H1 (cell line): ENCODE data around the gene KRTAP10-7.

Source experiments
- CHD2 ChIP-seq: IDR thresholded peaks from 2 replicates; pipeline ENCODE4 v1.6.1; 2012; ENCODE audit warnings: low read length, improper control_type of control experiment
- FOSL1 ChIP-seq: IDR thresholded peaks from 2 replicates; pipeline ENCODE4 v1.6.1; 2011; ENCODE audit warnings: mild to moderate bottlenecking, low read depth, low read length, moderate library complexity; ENCODE audit not compliant: insufficient read depth
- RNF2 ChIP-seq: fragments of 200-900, 300-1000 bp; sonication (generic); IDR thresholded peaks from 2 replicates; pipeline ENCODE4 v1.7.1; 2016; ENCODE audit warnings: borderline replicate concordance, low read depth, mild to moderate bottlenecking, antibody characterized with exemption, low read length; ENCODE audit not compliant: poor library complexity, severe bottlenecking; ENCODE audit errors: missing control alignments
- SAP30 ChIP-seq: fragments of 300-600 bp; sonication (generic); IDR thresholded peaks from 2 replicates; pipeline ENCODE4 v1.7.1; 2012; ENCODE audit warnings: low read length, moderate library complexity, mild to moderate bottlenecking, inconsistent platforms; ENCODE audit not compliant: insufficient read depth, insufficient replicate concordance
- SIN3A ChIP-seq, 2 experiments: IDR thresholded peaks in 1 of 2; conservative IDR thresholded peaks in 1 of 2; 2 replicates each; pipeline ENCODE4 v1.6.1; 2011 to 2012; ENCODE audit warnings: low read length in 2 of 2, improper control_type of control experiment in 1 of 2, low read depth in 1 of 2, mild to moderate bottlenecking in 1 of 2
- SP1 ChIP-seq: IDR thresholded peaks from 2 replicates; pipeline ENCODE4 v1.6.1; 2011; ENCODE audit warnings: low read depth, low read length
- TBP ChIP-seq: IDR thresholded peaks from 2 replicates; pipeline ENCODE4 v1.6.1; 2011; ENCODE audit warnings: low read depth, low read length, improper control_type of control experiment
- YY1 ChIP-seq: IDR thresholded peaks from 2 replicates; pipeline ENCODE4 v1.6.1; 2011; ENCODE audit warnings: low read depth, mild to moderate bottlenecking, low read length
- ZNF274 ChIP-seq: IDR thresholded peaks from 2 replicates; pipeline ENCODE4 v1.7.0; 2012; ENCODE audit warnings: low read length, borderline replicate concordance; ENCODE audit errors: extremely low read depth
- TF ChIP-seq, protein P1 (sequence below): IDR thresholded peaks from 2 replicates; pipeline ENCODE4 v1.6.1; 2011; ENCODE audit warnings: low read depth, mild to moderate bottlenecking, low read length; ENCODE audit not compliant: insufficient read depth
- TF ChIP-seq, protein P2 (sequence below), 3 experiments: IDR thresholded peaks; 1 replicate in 2 of 3; 2 replicates in 1 of 3; pipeline versions ENCODE4 v1.5.1 to v1.6.1; 2011; ENCODE audit warnings: low read length in 3 of 3, mild to moderate bottlenecking in 3 of 3, inconsistent platforms in 2 of 3, low read depth in 1 of 3, moderate library complexity in 1 of 3; ENCODE audit not compliant: insufficient read depth in 1 of 3; ENCODE audit errors: control extremely low read depth in 1 of 3

DNA sequence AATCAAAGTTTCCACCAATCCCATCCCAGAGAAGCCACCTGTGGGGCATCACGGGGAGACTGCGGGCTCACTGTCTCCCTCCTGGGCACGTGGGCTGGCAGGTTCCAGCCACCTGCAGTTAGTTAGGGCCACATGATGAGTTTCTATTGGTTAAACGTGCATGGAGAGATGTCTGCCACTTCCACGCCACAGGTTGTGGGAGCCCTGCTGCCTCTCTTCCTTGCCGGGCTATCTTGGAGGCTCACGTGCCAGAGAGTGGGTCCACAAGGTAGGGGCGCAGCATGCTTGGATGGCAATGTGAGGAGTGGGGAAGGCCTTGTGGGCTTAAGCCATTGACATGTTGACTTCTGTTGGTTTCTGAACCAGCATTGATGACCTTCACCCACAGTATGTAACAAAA, 3.5 kb downstream of the KRTAP10-7 start:
- no peak for TF ChIP-seq TBP
- no peak for TF ChIP-seq CHD2
- TF ChIP-seq, protein P1, sequence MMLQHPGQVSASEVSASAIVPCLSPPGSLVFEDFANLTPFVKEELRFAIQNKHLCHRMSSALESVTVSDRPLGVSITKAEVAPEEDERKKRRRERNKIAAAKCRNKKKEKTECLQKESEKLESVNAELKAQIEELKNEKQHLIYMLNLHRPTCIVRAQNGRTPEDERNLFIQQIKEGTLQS: no peak
- no peak for TF ChIP-seq FOSL1
- TF ChIP-seq YY1: no peak
- no peak for TF ChIP-seq SP1
- TF ChIP-seq SAP30: no peak
- TF ChIP-seq RNF2: no peak
- TF ChIP-seq, protein P2, sequence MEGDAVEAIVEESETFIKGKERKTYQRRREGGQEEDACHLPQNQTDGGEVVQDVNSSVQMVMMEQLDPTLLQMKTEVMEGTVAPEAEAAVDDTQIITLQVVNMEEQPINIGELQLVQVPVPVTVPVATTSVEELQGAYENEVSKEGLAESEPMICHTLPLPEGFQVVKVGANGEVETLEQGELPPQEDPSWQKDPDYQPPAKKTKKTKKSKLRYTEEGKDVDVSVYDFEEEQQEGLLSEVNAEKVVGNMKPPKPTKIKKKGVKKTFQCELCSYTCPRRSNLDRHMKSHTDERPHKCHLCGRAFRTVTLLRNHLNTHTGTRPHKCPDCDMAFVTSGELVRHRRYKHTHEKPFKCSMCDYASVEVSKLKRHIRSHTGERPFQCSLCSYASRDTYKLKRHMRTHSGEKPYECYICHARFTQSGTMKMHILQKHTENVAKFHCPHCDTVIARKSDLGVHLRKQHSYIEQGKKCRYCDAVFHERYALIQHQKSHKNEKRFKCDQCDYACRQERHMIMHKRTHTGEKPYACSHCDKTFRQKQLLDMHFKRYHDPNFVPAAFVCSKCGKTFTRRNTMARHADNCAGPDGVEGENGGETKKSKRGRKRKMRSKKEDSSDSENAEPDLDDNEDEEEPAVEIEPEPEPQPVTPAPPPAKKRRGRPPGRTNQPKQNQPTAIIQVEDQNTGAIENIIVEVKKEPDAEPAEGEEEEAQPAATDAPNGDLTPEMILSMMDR (IDR thresholded peaks at IDR 0.05; ENCODE audit: control extremely low read depth in 1 of 3, insufficient read depth in 1 of 3, low read depth in 1 of 3, low read length in 3 of 3): no peak
- no peak for TF ChIP-seq SIN3A (conservative IDR thresholded peaks at IDR 0.05 in 1 of 2, IDR thresholded peaks at IDR 0.05 in 1 of 2; ENCODE audit: low read depth in 1 of 2, low read length in 2 of 2)
- TF ChIP-seq ZNF274: no peak
